HepG2 (cell line): ENCODE data around the gene ZSCAN2. TPM values are rescaled to one million over a fixed set of nuclear protein-coding genes. Genes with fewer than 3 reads are reported as not detected.

Experiments used
- ARID5B ChIP-seq: IDR thresholded peaks from 2 replicates; pipeline ENCODE4 v1.4.0; 2020; ENCODE audit warnings: mild to moderate bottlenecking, missing genetic modification reagents
- MAX ChIP-seq: IDR thresholded peaks from 2 replicates; pipeline ENCODE4 v1.6.1; 2012; ENCODE audit warnings: inconsistent platforms
- SATB2 ChIP-seq: sonication (generic); formaldehyde crosslinking; IDR thresholded peaks from 2 replicates; pipeline ENCODE4 v1.5.0; 2020; ENCODE audit warnings: missing genetic modification reagents
- ZHX1 ChIP-seq: sonication (generic); formaldehyde crosslinking; IDR thresholded peaks from 2 replicates; pipeline ENCODE4 v1.8.1; 2022; ENCODE audit warnings: low read depth, mild to moderate bottlenecking, missing genetic modification reagents
- ZNF225 ChIP-seq: sonication (generic); formaldehyde crosslinking; IDR thresholded peaks from 2 replicates; pipeline ENCODE4 v1.4.0; 2020; ENCODE audit warnings: mild to moderate bottlenecking, missing genetic modification reagents
- ZNF251 ChIP-seq: sonication (generic); formaldehyde crosslinking; IDR thresholded peaks from 2 replicates; pipeline ENCODE4 v1.9.0; 2021; ENCODE audit warnings: mild to moderate bottlenecking, missing genetic modification reagents
- polyA plus RNA-seq, 8 experiments: library from polyadenylated mRNA; depleted of rRNA in 3 of 8; stranded (reverse) in 7 of 8; unstranded in 1 of 8; fragments of >200 nt; fragmentation: Illumina TruSeq in 4 of 8; extraction: Trizol in 4 of 8; gene quantifications; 2 replicates each; pipeline versions ENCODE4 v1.2.1 to v1.2.3, GENCODE V29; 2011 to 2016; ENCODE audit warnings: low read depth in 4 of 8, missing spikeins in 1 of 8, mixed read lengths in 1 of 8; ENCODE audit not compliant: insufficient read depth in 1 of 8
- total RNA-seq, 5 experiments: library from RNA; depleted of rRNA; stranded (reverse); fragments of >200 nt; fragmentation: Illumina TruSeq; extraction: Trizol; gene quantifications; 2 replicates each; pipeline ENCODE4 v1.2.3, GENCODE V29; 2016; ENCODE audit warnings: low read depth in 1 of 5

Gene ZSCAN2
- total and polyA plus RNA-seq, 2 of the 13 experiments (the other 11 are each of a cell fraction or from before 2014, with no cell fraction given) = 11.4 to 21.5 TPM

GRCh38 chr15:84594617-84595290 lies 6.1 kb upstream of the ZSCAN2 start (continued):
- TF ChIP-seq ZHX1 (CRISPR knock-in tag) = 0 out of 2 replicates have a peak, but pooled peaks have one; percentile 37
- TF ChIP-seq SATB2 (CRISPR knock-in tag) = no peak
- no peak for TF ChIP-seq MAX
- TF ChIP-seq ZNF251 = no peak
- TF ChIP-seq ZNF225 (CRISPR knock-in tag) = no peak
- peak; percentile 62 for TF ChIP-seq ARID5B
